Fibroblast of lung (primary cell): ENCODE data around the gene HDDC2.

Experiments
- CTCF ChIP-seq, 2 donors: IDR thresholded peaks in 1 of 2; conservative IDR thresholded peaks in 1 of 2; 1 replicate in 1 of 2; 2 replicates in 1 of 2; pipeline ENCODE4 v1.5.1; 2011 to 2012; ENCODE audit warnings: low read length in 2 of 2, control low read depth in 1 of 2, inconsistent platforms in 1 of 2, low read depth in 1 of 2, mild to moderate bottlenecking in 1 of 2
- EZH2 ChIP-seq: IDR thresholded peaks from 2 replicates; pipeline ENCODE4 v1.5.1; 2012; ENCODE audit warnings: low read length, control low read depth, mild to moderate bottlenecking; ENCODE audit errors: missing control alignments

GRCh38 chr6:125303512-125303854 lies 1.7 kb upstream of the HDDC2 start:
- TF ChIP-seq CTCF (conservative IDR thresholded peaks at IDR 0.05 in 1 of 2, IDR thresholded peaks at IDR 0.05 in 1 of 2; ENCODE audit: low read depth in 1 of 2, low read length in 2 of 2): no peak
- TF ChIP-seq EZH2: no peak
